Neural progenitor cell (in vitro differentiated cells): ENCODE measurements around the gene ABTB2. TPM values are rescaled to one million over a fixed set of nuclear protein-coding genes. Genes with fewer than 3 reads are reported as not detected.

Source experiments
- DNase-seq: peaks from one replicate; pipeline ENCODE4 v3.0.0-alpha.2; 2016; ENCODE audit warnings: low spot score
- H2AFZ ChIP-seq: fragments of 200-600 bp; sonication (generic); replicated peaks from 2 replicates; pipeline ENCODE4 v1.6.1; 2016; ENCODE audit warnings: antibody characterized with exemption
- H3F3A ChIP-seq: fragments of 200-600 bp; sonication (generic); 2 replicates; pipeline ENCODE4 v1.6.1; 2016; ENCODE audit warnings: antibody characterized with exemption, low read depth
- H3K27ac ChIP-seq: fragments of 200-600 bp; sonication (generic); 2 replicates; pipeline ENCODE4 v1.5.1; 2016; ENCODE audit warnings: mild to moderate bottlenecking
- H3K27me3 ChIP-seq: fragments of 200-600 bp; sonication (generic); 2 replicates; pipeline ENCODE4 v1.6.1; 2016; ENCODE audit warnings: mild to moderate bottlenecking, moderate library complexity
- H3K36me3 ChIP-seq: fragments of 200-600 bp; sonication (generic); 2 replicates; pipeline ENCODE4 v1.5.1; 2016
- H3K4me1 ChIP-seq: fragments of 200-600 bp; sonication (generic); 2 replicates; pipeline ENCODE4 v1.6.1; 2016; ENCODE audit warnings: mixed run types
- H3K4me2 ChIP-seq: fragments of 200-600 bp; sonication (generic); 2 replicates; pipeline ENCODE4 v1.6.1; 2016
- H3K4me3 ChIP-seq: fragments of 200-600 bp; sonication (generic); 2 replicates; pipeline ENCODE4 v1.5.1; 2016
- H3K79me2 ChIP-seq: fragments of 200-600 bp; sonication (generic); 2 replicates; pipeline ENCODE4 v1.6.1; 2016; ENCODE audit warnings: low read depth
- H3K9ac ChIP-seq: fragments of 200-600 bp; sonication (generic); 2 replicates; pipeline ENCODE4 v1.6.1; 2016
- H3K9me3 ChIP-seq: fragments of 200-600 bp; sonication (generic); 2 replicates; pipeline ENCODE4 v1.5.1; 2016; ENCODE audit warnings: low read depth
- H4K20me1 ChIP-seq: fragments of 200-600 bp; sonication (generic); 2 replicates; pipeline ENCODE4 v1.6.1; 2016; ENCODE audit warnings: low read depth
- H3K27ac Mint-ChIP-seq: 3 replicates; pipeline ENCODE4 v1.8.0; 2021; ENCODE audit warnings: mixed read lengths
- H3K27me3 Mint-ChIP-seq: 2 replicates; pipeline ENCODE4 v1.8.0; 2022; ENCODE audit warnings: low read depth, mild to moderate bottlenecking, inconsistent platforms, moderate library complexity, mixed read lengths; ENCODE audit not compliant: insufficient read depth
- H3K36me3 Mint-ChIP-seq: 3 replicates; pipeline ENCODE4 v1.8.0; 2021; ENCODE audit warnings: mixed read lengths
- H3K4me1 Mint-ChIP-seq: 3 replicates; pipeline ENCODE4 v1.8.0; 2021; ENCODE audit warnings: mixed read lengths
- H3K4me3 Mint-ChIP-seq: 3 replicates; pipeline ENCODE4 v1.8.0; 2021; ENCODE audit warnings: mild to moderate bottlenecking, moderate library complexity, mixed read lengths
- H3K9me3 Mint-ChIP-seq: 3 replicates; pipeline ENCODE4 v1.8.0; 2020; ENCODE audit warnings: mixed read lengths
- EZH2 ChIP-seq: fragments of 200-600 bp; sonication (generic); IDR thresholded peaks from 2 replicates; pipeline ENCODE4 v1.6.1; 2017; ENCODE audit warnings: antibody characterized with exemption, mild to moderate bottlenecking, moderate library complexity
- EZH2phosphoT487 ChIP-seq: fragments of 200-600 bp; sonication (generic); IDR thresholded peaks from 2 replicates; pipeline ENCODE4 v1.6.1; 2017; ENCODE audit warnings: antibody characterized with exemption
- total RNA-seq: library from RNA; depleted of rRNA; stranded (reverse); fragments of >200 nt; gene quantifications from 2 replicates; pipeline ENCODE4 v1.2.3, GENCODE V29; 2015; ENCODE audit warnings: low replicate concordance
- TF ChIP-seq, protein P1 (sequence below): fragments of 200-600 bp; sonication (generic); IDR thresholded peaks from 2 replicates; pipeline ENCODE4 v1.5.1; 2017; ENCODE audit warnings: antibody characterized with exemption, mild to moderate bottlenecking

ABTB2 gene
- total RNA-seq, 1 donor from 2014 or later = 0.37 TPM

DNA sequence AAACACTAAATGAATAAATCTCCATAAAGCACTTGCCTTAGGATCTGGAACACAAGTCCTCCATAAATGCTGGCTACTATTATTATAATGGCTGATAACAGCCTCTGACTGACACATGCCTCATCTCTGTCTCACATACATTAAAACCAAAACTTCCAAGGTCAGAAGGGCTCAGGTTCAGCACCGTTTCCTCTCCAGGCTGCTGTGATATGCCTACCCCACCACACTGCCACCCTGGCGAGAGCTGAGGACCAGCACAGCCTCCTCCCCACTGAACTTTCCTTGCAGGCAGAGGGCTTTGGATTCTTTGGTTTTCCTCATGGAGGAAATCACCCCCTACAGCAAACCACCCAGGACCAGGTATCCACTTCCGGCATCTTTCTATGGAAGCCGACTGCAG is 112.8 kb downstream of the ABTB2 start:
- H3K27ac Mint-ChIP-seq = no peak overlapping the region

DNA sequence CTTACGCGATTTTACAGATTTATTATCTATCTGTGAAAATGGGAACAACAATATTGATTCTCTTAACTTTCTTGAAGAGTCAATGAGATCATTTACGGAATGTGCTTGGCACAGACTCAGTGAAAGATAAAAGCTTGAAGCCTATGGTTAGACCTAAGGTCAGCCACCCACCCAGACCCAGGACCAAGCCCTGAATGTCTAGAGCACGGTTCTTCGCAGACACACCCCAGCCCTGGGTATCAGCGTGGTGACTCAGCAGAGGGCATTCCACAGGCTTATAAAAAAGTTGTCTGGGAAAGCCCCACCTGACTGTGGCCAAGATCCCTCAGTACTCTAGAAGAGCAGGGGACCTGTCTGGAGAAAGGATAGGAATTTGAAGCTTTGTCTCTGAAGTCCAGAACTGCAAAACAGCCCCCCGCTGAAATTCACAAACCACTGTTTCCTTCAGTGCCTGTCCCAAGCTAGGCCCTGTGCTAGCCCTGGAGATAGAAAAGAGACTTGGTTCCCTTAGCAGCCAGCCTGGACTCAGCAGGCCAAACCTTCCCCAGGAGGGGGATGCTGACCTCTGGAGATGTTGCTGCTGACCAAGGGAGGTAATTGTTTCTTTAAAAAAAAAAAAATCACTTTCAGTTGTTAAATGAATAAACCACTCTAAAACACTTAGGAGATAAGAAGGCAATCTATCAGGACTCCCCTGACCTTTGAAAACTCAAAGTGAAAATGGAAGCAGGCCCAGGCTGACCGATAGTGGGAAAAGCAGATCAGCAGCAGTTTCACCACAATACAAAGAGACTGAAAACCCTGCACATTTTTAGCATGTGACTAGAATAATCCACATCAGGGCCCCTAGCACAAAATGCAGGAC is 114.0 kb downstream of the ABTB2 start:
- Mint-ChIP-seq H3K27me3 (peaks cover 2% of the 10 kb centered on the region), H3K9me3 (no peaks in the 10 kb centered on the region), H3K27ac (no peak overlapping the region), H3K36me3 (no peaks in the 10 kb centered on the region), H3K4me1 (peaks cover 35% of the 10 kb centered on the region), H3K4me3 (no peak overlapping the region)
- H3K9ac ChIP-seq = no peak overlapping the region
- TF ChIP-seq EZH2phosphoT487 = no peak
- TF ChIP-seq EZH2 = no peak
- TF ChIP-seq, protein P1, sequence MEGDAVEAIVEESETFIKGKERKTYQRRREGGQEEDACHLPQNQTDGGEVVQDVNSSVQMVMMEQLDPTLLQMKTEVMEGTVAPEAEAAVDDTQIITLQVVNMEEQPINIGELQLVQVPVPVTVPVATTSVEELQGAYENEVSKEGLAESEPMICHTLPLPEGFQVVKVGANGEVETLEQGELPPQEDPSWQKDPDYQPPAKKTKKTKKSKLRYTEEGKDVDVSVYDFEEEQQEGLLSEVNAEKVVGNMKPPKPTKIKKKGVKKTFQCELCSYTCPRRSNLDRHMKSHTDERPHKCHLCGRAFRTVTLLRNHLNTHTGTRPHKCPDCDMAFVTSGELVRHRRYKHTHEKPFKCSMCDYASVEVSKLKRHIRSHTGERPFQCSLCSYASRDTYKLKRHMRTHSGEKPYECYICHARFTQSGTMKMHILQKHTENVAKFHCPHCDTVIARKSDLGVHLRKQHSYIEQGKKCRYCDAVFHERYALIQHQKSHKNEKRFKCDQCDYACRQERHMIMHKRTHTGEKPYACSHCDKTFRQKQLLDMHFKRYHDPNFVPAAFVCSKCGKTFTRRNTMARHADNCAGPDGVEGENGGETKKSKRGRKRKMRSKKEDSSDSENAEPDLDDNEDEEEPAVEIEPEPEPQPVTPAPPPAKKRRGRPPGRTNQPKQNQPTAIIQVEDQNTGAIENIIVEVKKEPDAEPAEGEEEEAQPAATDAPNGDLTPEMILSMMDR = no peak
- no peak for DNase-seq
- no peaks in the 10 kb centered on the region for H3K9me3 ChIP-seq
- no peaks in the 10 kb centered on the region for H3K27me3 ChIP-seq
- H3K4me3 ChIP-seq = no peak overlapping the region
- peaks cover 11% of the 10 kb centered on the region for H3K4me1 ChIP-seq
- no peak overlapping the region for H3K4me2 ChIP-seq
- H3F3A ChIP-seq = no peaks in the 10 kb centered on the region
- H4K20me1 ChIP-seq = no peaks in the 10 kb centered on the region
- H2AFZ ChIP-seq = peak overlapping the region; percentile 4
- H3K27ac ChIP-seq = no peak overlapping the region
- no peaks in the 10 kb centered on the region for H3K36me3 ChIP-seq
- H3K79me2 ChIP-seq = no peaks in the 10 kb centered on the region

More for the DNA sequence above, 112.8 kb downstream of the ABTB2 start:
- Histone ChIP-seq H3K4me1 (peaks cover 11% of the 10 kb centered on the region), H3K36me3 (no peaks in the 10 kb centered on the region), H3K79me2 (no peaks in the 10 kb centered on the region), H3K9ac (no peak overlapping the region), H3K4me3 (no peak overlapping the region), H4K20me1 (no peaks in the 10 kb centered on the region), H3F3A (no peaks in the 10 kb centered on the region), H3K4me2 (no peak overlapping the region), H3K27me3 (no peaks in the 10 kb centered on the region), H2AFZ (no peak overlapping the region), H3K27ac (no peak overlapping the region), H3K9me3 (no peaks in the 10 kb centered on the region)
- Mint-ChIP-seq H3K9me3 (no peaks in the 10 kb centered on the region), H3K4me1 (peaks cover 37% of the 10 kb centered on the region), H3K27me3 (peaks cover 2% of the 10 kb centered on the region), H3K4me3 (no peak overlapping the region), H3K36me3 (no peaks in the 10 kb centered on the region)
- no peak for TF ChIP-seq EZH2phosphoT487
- TF ChIP-seq, protein P1 = no peak
- TF ChIP-seq EZH2 = no peak
- DNase-seq = no peak

DNA sequence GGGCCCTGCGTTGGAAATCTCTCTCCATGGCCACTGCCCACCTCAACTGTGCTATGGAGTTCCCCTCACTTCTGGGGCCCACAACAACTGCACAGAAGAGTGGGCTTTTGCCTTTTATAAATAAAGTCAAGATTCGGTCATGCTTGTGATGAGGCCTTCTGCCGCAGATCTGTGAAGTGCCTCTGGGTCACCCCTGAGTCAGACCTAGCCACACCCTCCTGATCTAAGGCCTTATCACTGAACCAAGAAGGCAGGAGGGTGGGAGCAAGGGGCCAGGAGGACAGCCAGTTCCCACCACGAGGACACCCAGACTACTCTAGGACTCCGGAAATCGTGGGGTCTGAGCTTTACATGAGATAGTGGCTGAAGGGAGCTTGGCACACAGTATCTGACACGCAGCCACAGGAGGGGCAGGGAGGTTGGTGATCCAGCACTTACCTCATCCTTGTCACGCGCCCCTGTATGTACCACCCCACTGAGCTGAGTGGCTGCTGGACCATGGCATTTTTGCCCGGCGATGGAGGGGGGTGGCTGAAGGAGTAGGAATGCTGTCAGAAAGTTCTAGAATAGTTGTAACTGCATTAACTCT is 115.7 kb downstream of the ABTB2 start:
- Histone ChIP-seq H3K4me2 (no peak overlapping the region), H3K4me3 (no peak overlapping the region), H2AFZ (no peak overlapping the region), H3K27ac (no peak overlapping the region), H3K4me1 (peaks cover 11% of the 10 kb centered on the region), H3K9ac (no peak overlapping the region), H3K27me3 (no peaks in the 10 kb centered on the region), H3F3A (no peaks in the 10 kb centered on the region), H3K79me2 (no peaks in the 10 kb centered on the region), H3K9me3 (no peaks in the 10 kb centered on the region), H4K20me1 (no peaks in the 10 kb centered on the region), H3K36me3 (no peaks in the 10 kb centered on the region)
- no peaks in the 10 kb centered on the region for H3K36me3 Mint-ChIP-seq
- H3K27ac Mint-ChIP-seq = no peak overlapping the region
- H3K9me3 Mint-ChIP-seq = no peaks in the 10 kb centered on the region
- peaks cover 3% of the 10 kb centered on the region for H3K27me3 Mint-ChIP-seq
- no peak overlapping the region for H3K4me3 Mint-ChIP-seq
- no peak for TF ChIP-seq EZH2
- TF ChIP-seq, protein P1 = no peak
- TF ChIP-seq EZH2phosphoT487 = no peak
- DNase-seq = no peak
- H3K4me1 Mint-ChIP-seq = peaks cover 33% of the 10 kb centered on the region
